Measurements from ENCODE around the gene LDB3.

The LDB3 gene

DNA sequence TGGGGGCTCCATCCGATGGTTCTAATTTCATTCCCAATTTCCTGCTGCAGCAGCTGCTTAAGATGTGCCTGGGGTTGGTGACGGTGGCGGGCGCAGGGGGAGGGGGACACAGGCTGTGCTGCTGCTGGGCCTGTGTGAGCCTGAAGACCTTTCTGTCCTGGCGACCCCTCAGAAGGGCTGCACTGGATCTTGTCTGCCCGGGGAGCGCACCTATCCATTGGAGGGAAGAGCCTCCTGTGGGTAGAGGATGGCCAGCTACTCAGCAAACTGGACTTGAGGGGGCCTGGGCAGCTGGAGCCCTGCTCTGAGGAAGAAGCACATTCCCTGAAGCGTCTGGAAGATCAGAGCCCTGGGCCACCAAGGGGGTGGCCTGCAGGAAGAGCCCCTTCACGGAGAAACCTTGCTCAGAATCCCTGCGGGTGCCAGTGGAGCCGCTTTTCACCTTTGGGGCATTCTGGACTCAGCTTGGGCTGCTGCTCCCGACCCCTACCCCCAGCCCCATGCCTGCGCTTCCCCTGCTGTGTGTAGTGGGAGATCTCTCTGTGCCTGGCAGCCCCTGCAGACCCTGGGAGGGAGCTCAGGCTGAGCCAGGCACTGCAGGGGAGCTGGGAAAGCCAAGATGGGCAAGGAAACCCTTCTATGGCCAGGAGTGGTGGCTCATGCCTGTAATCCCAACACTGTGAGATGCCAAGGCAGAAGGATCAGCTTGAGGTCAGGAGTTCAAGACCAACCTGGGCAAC lies 17.8 kb downstream of the LDB3 start:
- no peak for DNase-seq (ENCODE audit: low read depth)

DNA sequence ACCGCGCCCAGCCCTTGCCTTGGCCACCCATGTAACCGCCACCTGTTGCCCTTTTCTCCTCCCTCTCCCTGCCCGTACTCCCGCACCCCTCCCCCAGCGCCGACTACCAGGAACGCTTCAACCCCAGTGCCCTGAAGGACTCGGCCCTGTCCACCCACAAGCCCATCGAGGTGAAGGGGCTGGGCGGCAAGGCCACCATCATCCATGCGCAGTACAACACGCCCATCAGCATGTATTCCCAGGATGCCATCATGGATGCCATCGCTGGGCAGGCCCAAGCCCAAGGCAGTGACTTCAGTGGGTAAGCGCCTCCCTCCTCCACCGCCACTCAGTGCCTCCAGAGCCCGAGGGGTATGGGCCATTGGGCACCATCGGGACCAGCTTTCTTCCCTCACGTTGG lies 18.7 kb downstream of the LDB3 start:
- no peak for DNase-seq (ENCODE audit: low read depth)

DNA sequence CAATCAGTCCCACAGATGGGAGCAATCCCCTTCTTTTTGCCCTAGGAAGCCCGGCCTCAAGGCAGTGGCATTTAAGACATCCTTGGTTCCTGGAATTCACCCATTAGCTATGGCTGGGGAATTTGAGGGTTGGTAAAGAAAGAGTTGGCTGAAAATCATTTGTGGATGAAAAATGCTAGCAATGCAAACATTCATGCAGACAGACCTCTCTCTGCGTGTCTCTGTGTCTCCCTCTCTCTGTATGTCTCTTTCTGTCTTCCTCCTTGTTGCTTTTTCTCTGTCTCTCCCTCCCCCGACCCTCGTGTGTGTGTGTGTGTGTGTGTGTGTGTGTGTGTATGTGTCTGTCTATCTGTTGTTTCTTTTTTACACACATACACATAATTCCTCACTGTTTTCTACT lies 19.4 kb downstream of the LDB3 start:
- DNase-seq (ENCODE audit: low read depth), result no peak

DNA sequence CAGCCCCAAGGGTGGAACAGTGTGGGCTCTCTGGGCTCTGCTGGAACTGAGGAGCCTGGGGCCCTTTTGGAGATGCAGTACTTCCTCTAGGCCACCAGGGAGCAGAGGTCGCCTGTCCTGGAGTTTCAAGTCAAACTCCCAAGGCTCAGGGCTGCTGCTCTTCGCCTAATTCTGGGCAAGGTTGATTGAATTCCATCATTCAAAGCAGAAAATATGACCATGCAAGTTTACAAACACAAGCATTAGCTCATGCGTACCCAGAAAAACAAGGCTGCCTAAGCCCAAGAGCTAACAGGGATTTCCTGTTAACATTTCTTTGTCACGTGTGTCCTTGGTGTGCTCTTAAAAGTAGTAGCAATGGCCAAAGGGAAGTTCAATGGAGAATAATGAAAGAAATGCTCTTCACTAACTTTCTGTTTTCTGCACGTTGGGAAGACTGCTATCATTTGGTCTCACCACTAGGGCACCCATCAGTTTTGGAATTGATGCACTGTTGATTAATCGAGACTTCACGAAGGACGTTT lies 20.1 kb downstream of the LDB3 start:
- peak; percentile 27 for DNase-seq (ENCODE audit: low read depth)

DNA sequence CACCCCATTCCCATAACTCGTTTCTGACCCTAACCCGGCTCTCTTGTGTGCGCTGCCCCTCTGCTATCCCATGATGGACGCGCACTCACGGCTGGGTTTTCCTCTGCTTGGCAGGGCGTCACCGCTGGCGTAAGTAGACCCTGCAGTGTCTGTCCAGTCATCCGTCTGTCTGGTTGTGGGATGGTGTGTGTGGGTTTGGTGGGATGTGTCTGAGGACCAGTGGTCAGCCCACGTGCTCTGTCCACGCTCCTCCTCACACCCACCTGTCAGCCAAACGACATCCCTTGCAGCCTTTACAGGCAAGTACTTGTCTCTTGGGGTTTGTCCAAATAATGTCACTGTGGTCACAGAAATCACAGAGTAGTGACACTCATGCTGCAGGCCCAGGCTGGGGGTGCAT lies 20.8 kb downstream of the LDB3 start:
- DNase-seq (ENCODE audit: low read depth), result no peak

DNA sequence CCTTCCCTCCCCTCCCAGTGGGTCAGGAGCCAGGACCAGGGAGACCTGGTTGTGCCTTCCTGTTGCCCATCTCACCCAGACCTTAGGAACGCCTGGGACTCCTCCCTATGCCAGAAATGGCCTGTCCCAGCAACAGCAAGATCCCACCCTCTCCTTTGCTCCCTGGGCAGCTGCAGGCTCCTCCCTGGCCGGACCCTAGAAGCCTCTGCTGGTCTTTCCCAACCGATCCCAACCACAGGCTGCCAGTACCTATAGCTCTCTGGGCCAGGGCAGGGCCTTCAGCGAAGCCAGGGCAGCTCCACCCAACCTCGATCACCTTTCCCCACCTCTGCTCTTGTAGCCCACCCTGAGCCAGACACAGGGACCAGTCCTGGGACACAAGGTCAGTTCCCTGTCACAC lies 21.9 kb downstream of the LDB3 start:
- DNase-seq (ENCODE audit: low read depth), result no peak

DNA sequence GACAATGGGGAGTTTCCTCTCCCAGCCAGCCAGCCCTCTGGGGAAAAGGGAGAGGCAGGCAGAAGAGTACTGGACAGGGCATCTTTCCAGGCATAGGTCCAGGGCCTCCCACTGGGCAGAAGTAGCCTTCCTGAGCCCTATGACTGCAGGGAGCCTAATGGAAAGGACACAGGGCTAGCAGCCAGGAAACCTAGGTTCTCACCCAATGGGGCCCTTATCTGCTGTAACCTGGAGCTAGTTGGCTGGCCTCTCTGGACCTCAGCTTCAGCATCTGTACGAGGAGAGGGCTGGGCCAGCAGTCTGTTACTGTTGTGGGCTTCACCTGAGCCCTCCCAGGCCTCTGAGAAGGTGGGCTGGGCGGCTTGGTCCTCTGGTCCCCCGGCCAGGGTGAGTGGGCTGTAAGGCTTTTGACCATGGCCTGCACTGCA lies 22.4 kb downstream of the LDB3 start:
- DNase-seq (ENCODE audit: low read depth), result no peak

DNA sequence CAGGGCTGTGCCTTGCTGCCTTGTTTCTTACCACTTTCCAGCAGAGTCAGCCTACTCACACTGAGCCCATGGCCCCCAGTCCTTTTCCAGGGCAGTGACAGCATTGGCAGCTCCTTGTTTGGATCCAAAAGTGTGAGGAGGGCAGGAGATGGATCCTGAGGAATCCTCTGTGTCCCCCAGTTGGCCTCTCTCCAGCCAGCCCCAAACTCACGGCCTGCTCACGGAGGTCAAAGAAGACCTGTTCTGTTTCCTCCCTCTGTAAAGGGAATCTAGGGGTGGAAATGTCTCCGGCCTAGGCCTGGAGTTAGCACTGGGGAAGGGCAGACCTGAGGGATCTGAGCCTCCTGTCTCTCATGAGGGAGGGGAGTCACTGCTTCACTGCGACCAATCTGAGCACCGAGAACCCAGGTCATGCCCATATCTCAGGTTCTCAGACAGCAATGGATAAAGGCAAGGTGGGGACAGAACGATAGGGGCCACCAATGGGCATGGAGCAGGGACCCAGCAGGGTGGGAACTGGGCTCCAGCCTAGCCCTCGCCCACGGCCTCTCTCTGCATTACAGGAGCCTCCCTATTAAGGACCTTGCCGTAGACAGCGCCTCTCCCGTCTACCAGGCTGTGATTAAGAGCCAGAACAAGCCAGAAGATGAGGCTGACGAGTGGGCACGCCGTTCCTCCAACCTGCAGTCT lies 23.2 kb downstream of the LDB3 start:
- DNase-seq (ENCODE audit: low read depth), result no peak

DNA sequence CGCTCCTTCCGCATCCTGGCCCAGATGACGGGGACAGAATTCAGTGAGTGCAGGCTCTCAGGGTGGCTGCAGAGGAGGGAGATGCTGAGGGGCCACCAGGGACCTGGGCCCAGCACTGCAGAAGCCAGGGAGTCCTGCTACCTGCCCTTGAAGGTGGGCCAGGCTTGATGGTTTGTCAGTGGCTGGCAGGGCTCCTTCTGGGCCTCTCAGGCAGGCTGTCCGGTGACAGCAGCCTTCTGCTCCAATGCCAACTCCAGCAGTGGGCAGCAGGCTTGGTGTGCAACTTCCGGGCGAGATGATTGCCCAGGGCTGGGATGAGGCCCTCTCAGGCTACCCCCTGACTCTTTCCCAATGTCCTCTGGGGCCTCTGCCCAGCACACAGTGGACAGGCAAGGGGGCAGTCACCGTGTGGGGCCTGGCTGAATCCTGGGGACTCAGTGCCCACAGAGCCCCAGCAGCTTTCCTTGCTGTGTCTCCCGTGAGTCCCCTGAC lies 23.8 kb downstream of the LDB3 start:
- no peak for DNase-seq (ENCODE audit: low read depth)

DNA sequence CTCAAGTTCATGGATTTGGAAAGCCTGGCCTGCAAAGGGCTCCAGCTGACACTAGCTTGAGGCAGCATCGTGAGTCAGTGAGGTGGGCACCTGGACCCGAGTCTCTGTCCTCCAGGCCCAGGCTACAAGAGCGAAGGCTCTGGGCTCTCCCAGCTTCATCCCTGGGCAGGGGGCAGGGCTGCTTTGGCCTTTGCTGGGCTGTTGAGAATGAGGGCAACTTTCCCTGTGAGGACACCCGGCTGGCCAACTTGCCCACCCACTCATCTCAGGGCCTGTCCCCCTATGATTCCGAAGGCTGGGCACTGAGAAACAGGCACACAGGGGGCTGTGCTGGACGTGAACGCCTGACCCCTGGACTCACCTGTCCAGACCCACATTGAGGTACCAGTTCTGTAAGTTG lies 24.4 kb downstream of the LDB3 start:
- DNase-seq (ENCODE audit: low read depth), result no peak

DNA sequence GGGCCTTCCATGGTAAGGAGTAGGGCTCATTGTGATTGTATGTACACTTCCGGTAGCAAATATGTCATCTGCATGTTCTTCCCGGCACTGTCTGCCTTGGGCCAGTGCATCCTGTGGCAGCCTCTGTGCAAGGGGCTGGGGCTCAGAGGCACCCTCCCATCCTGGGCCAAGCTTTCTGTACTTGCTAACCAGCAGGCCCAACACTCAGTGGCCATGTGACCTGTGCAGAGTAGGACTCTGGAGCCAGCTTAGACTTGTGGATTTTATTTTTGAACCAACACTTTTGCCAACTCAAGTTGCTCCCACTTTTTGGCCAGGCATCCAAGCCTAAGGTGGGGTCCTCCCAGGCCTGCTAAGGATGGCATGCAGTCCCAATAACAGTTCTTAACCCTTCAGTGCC lies 25.0 kb downstream of the LDB3 start:
- DNase-seq (ENCODE audit: low read depth), result no peak

DNA sequence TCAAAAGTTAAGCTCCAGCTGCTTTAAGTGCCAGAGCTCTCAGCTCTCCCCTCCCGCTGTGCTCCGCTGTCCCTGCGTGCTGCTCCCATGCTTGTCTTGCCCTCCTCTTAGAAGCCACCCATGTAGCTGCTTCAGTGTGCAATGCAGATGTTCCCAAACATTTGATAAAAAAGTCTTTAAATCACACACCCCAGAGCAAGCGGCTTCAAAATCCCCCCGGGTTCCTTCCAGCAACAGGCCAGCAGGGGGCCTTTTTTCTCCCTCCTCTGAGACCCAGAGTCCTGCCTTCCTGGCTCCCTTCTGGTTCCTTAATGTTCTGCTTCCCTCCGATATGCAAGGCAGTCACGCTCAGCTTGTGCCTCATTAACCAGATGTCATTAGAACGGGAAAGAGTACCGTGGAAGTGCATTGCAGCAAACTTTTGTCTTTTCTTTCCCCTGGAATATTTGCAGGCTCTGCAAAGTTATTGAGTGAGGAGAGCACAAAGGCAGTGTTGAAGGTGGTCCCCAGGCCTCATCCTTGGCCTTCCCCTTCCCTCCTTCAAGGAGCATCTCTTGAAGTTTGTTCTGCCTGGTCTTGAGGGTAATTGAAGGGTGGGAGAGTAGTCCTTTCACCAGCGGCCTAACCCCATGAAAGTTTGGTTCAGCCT lies 25.5 kb downstream of the LDB3 start:
- DNase-seq (ENCODE audit: low read depth), result no peak

DNA sequence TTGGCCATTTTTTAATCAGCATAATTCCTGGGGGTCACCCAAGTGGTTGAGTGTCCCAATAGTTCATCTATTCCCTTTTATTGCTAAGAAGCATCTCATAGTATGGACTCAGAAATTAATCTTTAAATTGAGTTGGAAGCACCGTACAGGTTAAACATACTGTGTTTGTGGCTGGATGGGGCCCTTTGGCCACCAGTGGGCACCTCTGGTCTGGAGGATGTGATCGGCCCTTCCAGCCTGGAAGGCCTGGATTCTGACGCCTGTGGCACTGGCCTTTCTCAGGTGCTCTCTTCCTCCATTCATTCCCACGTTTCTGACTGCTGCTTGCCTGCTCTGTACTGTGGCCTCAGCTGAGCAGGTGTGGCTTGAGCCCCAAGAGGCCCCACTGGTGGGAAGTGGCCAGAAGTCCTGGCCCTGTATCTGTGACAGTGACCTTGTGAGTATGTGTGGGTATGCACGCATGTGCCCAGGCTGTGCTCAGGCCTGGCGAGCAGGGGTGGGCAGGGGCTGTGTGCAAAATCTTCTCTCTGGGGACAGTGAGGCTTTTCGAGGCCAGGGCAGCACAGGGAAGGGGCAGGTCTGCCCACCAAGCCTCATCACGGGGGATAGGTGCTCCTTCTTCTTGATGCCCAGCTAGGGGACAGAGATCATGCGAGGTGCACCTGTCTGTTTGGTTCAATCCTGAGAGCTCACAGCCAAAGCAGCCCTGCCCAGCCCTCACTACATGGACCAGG lies 30.1 kb downstream of the LDB3 start:
- no peak for DNase-seq (ENCODE audit: low read depth)

DNA sequence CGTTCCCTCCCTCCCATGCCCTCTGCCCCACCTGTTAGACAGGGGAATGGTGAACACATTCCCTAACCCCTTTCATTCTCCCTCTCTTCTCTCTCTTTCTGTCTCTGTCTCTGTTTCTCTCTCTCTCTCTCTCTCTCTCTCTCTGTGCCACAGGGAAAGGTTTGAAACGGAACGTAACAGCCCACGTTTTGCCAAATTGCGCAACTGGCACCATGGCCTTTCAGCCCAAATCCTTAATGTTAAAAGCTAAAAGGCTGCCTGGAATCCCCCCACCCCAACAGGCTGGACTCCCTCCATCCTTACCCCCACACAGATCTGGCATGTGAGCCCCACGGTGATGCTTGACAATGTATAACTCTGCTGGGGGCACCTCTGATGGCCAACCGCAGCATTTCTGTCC lies 30.8 kb downstream of the LDB3 start:
- no peak for DNase-seq (ENCODE audit: low read depth)

DNA sequence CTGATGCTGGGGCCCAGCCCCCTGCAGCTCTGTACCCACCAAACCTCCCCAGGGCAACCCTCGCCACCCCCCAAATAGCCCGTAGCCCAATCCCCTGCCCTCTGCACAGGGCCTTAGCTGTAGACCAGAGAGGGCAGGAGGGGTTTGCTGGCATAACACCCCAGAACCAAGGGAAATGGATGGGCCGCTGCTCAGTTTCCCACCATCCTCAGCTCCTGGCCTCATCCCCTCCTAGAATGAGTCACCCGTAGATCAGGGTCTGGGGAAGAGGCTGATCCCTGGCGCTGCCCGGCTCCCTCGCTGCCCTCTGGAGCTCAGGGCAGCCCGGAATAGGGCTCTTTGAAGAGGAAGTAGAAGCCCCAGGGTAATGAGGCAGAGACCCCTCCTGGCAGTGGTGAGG lies 31.2 kb downstream of the LDB3 start:
- DNase-seq (ENCODE audit: low read depth), result no peak

DNA sequence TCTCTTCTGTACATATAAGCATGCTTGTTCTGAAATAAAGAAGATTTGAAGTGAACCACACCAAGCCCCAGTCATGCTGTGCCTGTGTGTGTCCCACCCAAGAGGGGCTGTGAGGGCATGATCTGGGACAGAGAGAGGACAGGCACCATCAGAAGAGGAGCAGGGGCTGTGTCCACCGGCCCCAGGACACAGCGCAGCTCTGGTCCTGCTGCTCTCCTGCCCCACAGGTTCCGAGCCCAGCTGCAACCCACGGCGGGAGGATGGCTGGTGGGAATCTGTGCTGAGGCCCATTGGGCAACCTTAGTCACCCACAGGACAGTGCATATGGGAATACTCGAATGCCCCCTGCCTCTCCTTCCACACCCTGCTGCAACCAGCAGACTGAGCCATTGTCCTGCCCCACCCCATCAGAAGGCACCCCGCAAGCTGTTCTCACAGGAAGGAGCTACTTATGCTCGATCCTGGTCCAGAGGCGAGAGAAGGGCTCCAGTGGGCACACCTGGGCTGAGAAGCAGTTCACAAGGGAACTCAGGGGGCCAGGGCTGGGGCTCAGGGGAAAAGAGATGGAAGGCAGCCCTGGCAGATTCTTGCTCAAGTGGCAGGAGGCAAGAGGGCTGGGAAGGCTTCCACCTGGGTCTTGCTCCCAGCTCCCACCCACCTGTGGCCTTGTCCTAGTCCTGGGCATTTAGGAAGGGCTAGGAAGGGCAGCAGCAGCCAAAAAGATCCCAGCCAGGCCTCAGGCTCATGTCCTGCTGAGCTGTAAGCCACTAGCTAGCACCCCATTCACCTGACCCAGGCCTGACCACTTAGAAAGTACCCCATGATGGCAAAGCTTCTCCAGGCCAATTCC lies 31.9 kb downstream of the LDB3 start:
- no peak for DNase-seq (ENCODE audit: low read depth)

DNA sequence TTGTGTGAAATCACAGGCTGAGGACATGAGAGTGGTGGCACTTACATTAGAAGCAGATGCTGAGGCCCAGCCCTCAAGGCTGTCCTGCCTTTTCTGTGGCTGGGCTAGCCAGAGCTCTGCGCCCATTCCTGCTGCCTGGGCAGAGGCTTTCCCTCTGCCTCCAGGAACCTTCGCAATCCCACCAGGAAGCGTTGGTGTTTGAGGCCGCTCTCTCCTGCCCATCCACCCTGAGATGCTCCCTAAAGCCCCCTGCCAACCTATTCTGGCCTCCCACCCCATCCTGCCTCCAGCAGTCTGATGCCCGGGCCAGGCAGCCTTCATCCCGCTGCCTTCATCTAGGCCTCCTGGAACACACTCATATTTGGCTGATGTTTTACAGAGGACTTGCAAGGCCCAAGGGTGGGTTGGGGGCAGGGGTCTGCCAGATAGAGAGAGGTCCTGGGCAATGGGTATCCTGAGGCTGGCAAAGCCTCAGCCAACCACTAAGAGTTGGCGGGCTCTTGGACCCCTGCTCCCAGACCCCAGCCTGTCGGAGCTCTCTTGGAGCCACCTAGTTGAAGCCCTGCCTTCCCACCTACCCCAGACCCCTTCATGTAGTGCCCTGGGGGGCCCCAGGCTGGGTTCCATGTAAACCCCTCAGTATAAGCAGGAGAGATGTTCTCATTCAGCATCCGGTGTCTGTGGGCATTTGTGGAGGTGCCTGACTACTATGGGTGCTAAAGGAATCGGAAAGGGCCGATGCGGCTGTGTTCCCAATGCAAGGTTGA lies 32.7 kb downstream of the LDB3 start:
- DNase-seq (ENCODE audit: low read depth), result no peak

DNA sequence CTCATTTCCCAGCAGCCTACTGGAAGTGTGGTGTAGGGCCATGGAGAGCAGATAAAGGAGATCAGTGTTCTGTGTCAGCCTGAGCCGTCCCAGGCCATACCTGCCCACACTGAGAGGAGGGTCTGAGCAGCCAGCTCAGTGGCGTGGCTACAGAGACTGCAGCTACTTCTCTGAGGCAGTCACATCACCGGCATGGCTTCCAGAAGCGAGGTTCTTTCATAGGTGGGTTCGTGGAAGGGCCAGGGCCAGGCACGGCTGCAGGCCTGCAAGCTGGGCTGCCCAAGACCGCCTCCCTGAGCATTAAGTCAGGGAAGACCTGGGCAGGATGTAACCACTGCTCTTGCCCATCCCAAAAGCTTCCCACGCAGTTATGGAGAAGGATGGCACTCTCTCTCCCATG lies 34.9 kb downstream of the LDB3 start:
- DNase-seq (ENCODE audit: low read depth), result no peak

DNA sequence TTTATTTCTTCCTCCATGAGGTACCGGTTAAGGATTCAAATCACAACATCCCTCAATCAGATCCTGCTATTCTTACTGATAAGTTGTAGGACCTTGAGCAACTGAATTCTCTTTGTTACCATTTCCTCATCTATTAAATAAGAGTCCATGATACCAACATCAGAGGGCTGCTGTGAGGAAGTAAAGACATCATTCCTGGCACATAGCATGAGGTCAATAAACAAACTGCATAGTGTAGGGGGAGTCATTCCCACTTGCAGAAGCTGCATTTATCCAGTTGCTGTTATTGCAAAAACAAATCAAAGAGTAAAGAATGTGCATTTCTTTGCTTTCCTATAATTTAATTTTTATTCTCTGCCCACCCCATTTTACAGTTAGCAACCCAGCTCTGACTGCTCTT lies 36.8 kb downstream of the LDB3 start:
- no peak for DNase-seq (ENCODE audit: low read depth)

DNA sequence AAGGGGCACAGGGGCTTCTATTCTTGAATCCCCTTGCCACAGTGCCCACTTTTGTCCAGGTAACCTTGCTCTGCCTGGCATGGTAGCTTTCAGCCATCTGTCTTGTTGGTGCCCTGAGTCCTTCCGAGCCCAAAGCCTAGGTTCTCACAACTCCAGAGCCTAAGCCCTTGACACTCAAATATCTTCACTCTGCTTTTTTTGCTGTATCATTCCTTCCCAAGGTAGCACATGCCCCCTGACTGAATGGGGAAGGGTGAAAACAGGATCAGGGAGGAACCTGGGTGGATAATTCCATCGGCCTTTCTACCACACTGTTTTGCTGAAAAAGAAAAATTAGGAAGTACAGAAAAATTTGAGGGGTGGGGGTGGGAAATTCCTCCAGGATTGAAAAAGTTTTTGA lies 37.6 kb downstream of the LDB3 start:
- no peak for DNase-seq (ENCODE audit: low read depth)

DNA sequence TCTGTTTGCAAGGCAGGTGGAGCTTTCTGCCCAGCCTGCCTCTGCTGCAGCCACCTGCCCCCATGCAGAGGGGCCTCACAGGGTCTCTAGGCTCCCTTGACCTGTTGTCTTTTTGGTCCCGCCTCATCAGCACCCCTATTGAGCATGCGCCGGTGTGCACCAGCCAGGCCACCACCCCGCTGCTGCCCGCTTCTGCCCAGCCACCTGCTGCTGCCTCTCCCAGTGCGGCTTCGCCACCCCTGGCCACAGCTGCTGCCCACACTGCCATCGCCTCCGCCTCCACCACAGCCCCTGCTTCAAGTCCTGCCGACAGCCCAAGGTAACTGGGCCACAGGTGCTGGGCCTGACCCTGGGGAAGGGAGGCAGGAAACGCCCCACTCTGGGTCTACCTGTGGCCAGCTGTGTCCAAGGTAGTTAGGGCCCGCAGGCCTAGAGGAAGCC lies 38.1 kb downstream of the LDB3 start:
- no peak for DNase-seq (ENCODE audit: low read depth)

Data from activated T-helper 9 cell treated with anti-CD3 and anti-CD28 coated beads, Interleukin-2, amount 50 U/mL, for 16 hours (primary cell).